K562 (cell line): ENCODE data around the gene COL23A1.

Source experiments
- ADNP ChIP-seq: fragments of 200-800 bp; sonication (Bioruptor generic); IDR thresholded peaks from 2 replicates; pipeline ENCODE4 v1.6.1; 2016; ENCODE audit warnings: missing genetic modification characterization, missing compliant biosample characterization
- CREM ChIP-seq: IDR thresholded peaks from 2 replicates; pipeline ENCODE4 v1.6.1; 2014; ENCODE audit warnings: antibody characterized with exemption, low read depth
- KAT8 ChIP-seq: fragments of 450-650 bp; IDR thresholded peaks from 2 replicates; pipeline ENCODE4 v1.6.1; 2016; ENCODE audit warnings: low read depth, mild to moderate bottlenecking
- PML ChIP-seq: IDR thresholded peaks from 2 replicates; pipeline ENCODE4 v1.6.1; 2012; ENCODE audit warnings: low read length, inconsistent platforms
- POLR2A ChIP-seq: fragments of 450-650 bp; conservative IDR thresholded peaks from 2 replicates; pipeline ENCODE4 v1.6.1; 2016
- POLR2AphosphoS5 ChIP-seq: IDR thresholded peaks from 2 replicates; pipeline ENCODE4 v1.6.1; 2011; ENCODE audit warnings: mild to moderate bottlenecking, low read depth, low read length, moderate library complexity; ENCODE audit not compliant: control insufficient read depth, insufficient read depth
- SIN3A ChIP-seq, 2 experiments: fragments of 150-350 bp in 1 of 2; IDR thresholded peaks; 2 replicates each; pipeline ENCODE4 v1.6.1; 2011 to 2016; ENCODE audit warnings: borderline replicate concordance in 2 of 2, low read depth in 2 of 2, low read length in 2 of 2, mild to moderate bottlenecking in 2 of 2, moderate library complexity in 2 of 2; ENCODE audit not compliant: control insufficient read depth in 1 of 2
- SRSF3 ChIP-seq: fragments of 200-400 bp; formaldehyde crosslinking; IDR thresholded peaks from 2 replicates; pipeline ENCODE4 v1.6.1; 2016; ENCODE audit warnings: mild to moderate bottlenecking, low read length, moderate library complexity; ENCODE audit not compliant: insufficient read depth
- STAG1 ChIP-seq: sonication (generic); formaldehyde crosslinking; IDR thresholded peaks from 2 replicates; pipeline ENCODE4 v1.5.0; 2020; ENCODE audit warnings: missing genetic modification reagents, borderline replicate concordance
- U2AF1 ChIP-seq: fragments of 200-400 bp; formaldehyde crosslinking; optimal IDR thresholded peaks from 2 replicates; pipeline ENCODE3; 2017; ENCODE audit warnings: mild to moderate bottlenecking, low read depth, low read length, moderate library complexity
- ZNF384 ChIP-seq: IDR thresholded peaks from 2 replicates; pipeline ENCODE4 v1.6.1; 2012; ENCODE audit warnings: low read depth, low read length, improper control_type of control experiment
- TF ChIP-seq, protein P1 (sequence below), 3 experiments: IDR thresholded peaks in 2 of 3; conservative IDR thresholded peaks in 1 of 3; 2 replicates each; pipeline ENCODE4 v1.5.1; 2011 to 2012; ENCODE audit warnings: low read length in 3 of 3, mild to moderate bottlenecking in 3 of 3, control low read depth in 2 of 3, improper control_type of control experiment in 1 of 3, inconsistent platforms in 1 of 3, low read depth in 1 of 3, mixed read lengths in 1 of 3, moderate library complexity in 1 of 3; ENCODE audit not compliant: insufficient read depth in 2 of 3
- TF ChIP-seq, protein P2 (sequence below): fragments of 450-650 bp; IDR thresholded peaks from 2 replicates; pipeline ENCODE4 v1.6.1; 2016; ENCODE audit warnings: low read depth
- TF ChIP-seq, protein P3 (sequence below): sonication (generic); formaldehyde crosslinking; IDR thresholded peaks from 2 replicates; pipeline ENCODE4 v1.8.0; 2022; ENCODE audit warnings: missing genetic modification reagents, mild to moderate bottlenecking, borderline replicate concordance

DNA sequence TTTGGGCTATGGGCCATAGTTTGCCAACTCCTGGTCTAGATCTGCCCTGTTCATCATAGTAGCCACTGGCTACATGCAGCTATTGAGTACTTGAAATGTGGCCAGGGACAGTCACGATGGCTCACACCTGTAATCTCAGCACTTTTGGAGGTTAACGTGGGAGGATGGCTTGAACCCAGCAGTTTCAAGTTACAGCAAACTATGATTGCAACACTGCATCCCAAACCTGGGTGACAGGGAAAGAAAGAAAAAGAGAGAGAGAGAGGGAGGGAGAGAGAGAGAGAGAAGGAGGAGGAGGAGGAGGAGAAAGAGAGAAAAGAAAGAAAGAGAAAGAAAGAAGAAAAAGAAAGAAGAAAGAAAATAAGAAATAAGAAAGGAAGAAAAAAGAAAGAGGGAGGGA lies 397.9 kb downstream of the COL23A1 start:
- TF ChIP-seq U2AF1 (no peak), ZNF384 (no peak), PML (no peak), CREM (no peak), ADNP (no peak), POLR2A (no peak), SIN3A (IDR thresholded peaks at IDR 0.05; ENCODE audit: borderline replicate concordance in 2 of 2, control insufficient read depth in 1 of 2, low read depth in 2 of 2, low read length in 2 of 2) (no peak), POLR2AphosphoS5 (no peak), STAG1 (CRISPR knock-in tag) (no peak), SRSF3 (no peak), KAT8 (no peak)
- TF ChIP-seq, protein P1, sequence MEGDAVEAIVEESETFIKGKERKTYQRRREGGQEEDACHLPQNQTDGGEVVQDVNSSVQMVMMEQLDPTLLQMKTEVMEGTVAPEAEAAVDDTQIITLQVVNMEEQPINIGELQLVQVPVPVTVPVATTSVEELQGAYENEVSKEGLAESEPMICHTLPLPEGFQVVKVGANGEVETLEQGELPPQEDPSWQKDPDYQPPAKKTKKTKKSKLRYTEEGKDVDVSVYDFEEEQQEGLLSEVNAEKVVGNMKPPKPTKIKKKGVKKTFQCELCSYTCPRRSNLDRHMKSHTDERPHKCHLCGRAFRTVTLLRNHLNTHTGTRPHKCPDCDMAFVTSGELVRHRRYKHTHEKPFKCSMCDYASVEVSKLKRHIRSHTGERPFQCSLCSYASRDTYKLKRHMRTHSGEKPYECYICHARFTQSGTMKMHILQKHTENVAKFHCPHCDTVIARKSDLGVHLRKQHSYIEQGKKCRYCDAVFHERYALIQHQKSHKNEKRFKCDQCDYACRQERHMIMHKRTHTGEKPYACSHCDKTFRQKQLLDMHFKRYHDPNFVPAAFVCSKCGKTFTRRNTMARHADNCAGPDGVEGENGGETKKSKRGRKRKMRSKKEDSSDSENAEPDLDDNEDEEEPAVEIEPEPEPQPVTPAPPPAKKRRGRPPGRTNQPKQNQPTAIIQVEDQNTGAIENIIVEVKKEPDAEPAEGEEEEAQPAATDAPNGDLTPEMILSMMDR (IDR thresholded peaks at IDR 0.05 in 2 of 3, conservative IDR thresholded peaks at IDR 0.05 in 1 of 3; ENCODE audit: insufficient read depth in 2 of 3, low read depth in 1 of 3, low read length in 3 of 3): no peak
- TF ChIP-seq, protein P2, sequence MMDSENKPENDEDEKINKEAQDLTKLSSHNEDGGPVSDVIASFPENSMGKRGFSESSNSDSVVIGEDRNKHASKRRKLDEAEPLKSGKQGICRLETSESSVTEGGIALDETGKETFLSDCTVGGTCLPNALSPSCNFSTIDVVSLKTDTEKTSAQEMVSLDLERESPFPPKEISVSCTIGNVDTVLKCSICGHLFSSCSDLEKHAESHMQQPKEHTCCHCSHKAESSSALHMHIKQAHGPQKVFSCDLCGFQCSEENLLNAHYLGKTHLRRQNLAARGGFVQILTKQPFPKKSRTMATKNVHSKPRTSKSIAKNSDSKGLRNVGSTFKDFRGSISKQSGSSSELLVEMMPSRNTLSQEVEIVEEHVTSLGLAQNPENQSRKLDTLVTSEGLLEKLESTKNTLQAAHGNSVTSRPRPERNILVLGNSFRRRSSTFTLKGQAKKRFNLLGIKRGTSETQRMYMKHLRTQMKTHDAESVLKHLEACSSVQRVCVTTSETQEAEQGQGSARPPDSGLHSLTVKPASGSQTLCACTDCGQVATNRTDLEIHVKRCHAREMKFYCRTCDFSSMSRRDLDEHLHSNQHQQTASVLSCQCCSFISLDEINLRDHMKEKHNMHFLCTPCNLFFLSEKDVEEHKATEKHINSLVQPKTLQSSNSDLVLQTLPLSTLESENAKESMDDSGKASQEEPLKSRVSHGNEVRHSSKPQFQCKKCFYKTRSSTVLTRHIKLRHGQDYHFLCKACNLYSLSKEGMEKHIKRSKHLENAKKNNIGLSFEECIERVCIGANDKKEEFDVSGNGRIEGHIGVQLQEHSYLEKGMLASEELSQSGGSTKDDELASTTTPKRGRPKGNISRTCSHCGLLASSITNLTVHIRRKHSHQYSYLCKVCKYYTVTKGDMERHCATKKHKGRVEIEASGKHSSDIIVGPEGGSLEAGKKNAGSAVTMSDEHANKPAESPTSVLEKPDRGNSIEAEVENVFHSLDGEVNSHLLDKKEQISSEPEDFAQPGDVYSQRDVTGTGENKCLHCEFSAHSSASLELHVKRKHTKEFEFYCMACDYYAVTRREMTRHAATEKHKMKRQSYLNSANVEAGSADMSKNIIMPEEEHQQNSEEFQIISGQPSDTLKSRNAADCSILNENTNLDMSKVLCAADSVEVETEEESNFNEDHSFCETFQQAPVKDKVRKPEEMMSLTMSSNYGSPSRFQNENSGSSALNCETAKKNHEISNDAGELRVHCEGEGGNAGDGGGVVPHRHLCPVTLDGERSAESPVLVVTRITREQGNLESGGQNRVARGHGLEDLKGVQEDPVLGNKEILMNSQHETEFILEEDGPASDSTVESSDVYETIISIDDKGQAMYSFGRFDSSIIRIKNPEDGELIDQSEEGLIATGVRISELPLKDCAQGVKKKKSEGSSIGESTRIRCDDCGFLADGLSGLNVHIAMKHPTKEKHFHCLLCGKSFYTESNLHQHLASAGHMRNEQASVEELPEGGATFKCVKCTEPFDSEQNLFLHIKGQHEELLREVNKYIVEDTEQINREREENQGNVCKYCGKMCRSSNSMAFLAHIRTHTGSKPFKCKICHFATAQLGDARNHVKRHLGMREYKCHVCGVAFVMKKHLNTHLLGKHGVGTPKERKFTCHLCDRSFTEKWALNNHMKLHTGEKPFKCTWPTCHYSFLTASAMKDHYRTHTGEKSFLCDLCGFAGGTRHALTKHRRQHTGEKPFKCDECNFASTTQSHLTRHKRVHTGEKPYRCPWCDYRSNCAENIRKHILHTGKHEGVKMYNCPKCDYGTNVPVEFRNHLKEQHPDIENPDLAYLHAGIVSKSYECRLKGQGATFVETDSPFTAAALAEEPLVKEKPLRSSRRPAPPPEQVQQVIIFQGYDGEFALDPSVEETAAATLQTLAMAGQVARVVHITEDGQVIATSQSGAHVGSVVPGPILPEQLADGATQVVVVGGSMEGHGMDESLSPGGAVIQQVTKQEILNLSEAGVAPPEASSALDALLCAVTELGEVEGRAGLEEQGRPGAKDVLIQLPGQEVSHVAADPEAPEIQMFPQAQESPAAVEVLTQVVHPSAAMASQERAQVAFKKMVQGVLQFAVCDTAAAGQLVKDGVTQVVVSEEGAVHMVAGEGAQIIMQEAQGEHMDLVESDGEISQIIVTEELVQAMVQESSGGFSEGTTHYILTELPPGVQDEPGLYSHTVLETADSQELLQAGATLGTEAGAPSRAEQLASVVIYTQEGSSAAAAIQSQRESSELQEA: no peak
- TF ChIP-seq, protein P3, sequence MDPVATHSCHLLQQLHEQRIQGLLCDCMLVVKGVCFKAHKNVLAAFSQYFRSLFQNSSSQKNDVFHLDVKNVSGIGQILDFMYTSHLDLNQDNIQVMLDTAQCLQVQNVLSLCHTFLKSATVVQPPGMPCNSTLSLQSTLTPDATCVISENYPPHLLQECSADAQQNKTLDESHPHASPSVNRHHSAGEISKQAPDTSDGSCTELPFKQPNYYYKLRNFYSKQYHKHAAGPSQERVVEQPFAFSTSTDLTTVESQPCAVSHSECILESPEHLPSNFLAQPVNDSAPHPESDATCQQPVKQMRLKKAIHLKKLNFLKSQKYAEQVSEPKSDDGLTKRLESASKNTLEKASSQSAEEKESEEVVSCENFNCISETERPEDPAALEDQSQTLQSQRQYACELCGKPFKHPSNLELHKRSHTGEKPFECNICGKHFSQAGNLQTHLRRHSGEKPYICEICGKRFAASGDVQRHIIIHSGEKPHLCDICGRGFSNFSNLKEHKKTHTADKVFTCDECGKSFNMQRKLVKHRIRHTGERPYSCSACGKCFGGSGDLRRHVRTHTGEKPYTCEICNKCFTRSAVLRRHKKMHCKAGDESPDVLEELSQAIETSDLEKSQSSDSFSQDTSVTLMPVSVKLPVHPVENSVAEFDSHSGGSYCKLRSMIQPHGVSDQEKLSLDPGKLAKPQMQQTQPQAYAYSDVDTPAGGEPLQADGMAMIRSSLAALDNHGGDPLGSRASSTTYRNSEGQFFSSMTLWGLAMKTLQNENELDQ: no peak
